Fibroblast of mammary gland (primary cell): ENCODE measurements around the gene FLNC.

Experiments
- DNase-seq: peaks from one replicate; pipeline ENCODE4 v3.0.0-alpha.2; 2010; ENCODE audit warnings: low read depth
- H3K4me3 ChIP-seq: 2 replicates; pipeline ENCODE4 v1.5.1; 2011; ENCODE audit warnings: low read depth, mild to moderate bottlenecking, low read length, moderate library complexity; ENCODE audit not compliant: control insufficient read depth
- CTCF ChIP-seq: conservative IDR thresholded peaks from 2 replicates; pipeline ENCODE4 v1.5.1; 2011; ENCODE audit warnings: low read depth, low read length, inconsistent platforms; ENCODE audit not compliant: control insufficient read depth, insufficient read depth

Gene FLNC

GRCh38 chr7:128829391-128830166 is 627 bp upstream of the FLNC start:
- peak; percentile 53 for DNase-seq
- peak overlapping the region; percentile 22 for H3K4me3 ChIP-seq
- TF ChIP-seq CTCF, result no peak

- peak; percentile 50 for DNase-seq
- H3K4me3 ChIP-seq, result peak overlapping the region; percentile 80
- TF ChIP-seq CTCF, result no peak
These were observed 1.2 kb downstream of the FLNC start for GRCh38 chr7:128831178-128831993.

GRCh38 chr7:128831994-128832879 is 2.0 kb downstream of the FLNC start:
- TF ChIP-seq CTCF, result no peak
- peak overlapping the region; percentile 80 for H3K4me3 ChIP-seq
- peak; percentile 51 for DNase-seq

GRCh38 chr7:128832880-128833147 is 2.6 kb downstream of the FLNC start:
- H3K4me3 ChIP-seq, result peak overlapping the region; percentile 80
- TF ChIP-seq CTCF, result no peak
- no peak for DNase-seq

GRCh38 chr7:128833148-128833945 is 3.1 kb downstream of the FLNC start:
- peak; percentile 92 for DNase-seq
- no peak for TF ChIP-seq CTCF

GRCh38 chr7:128833946-128834325 is 3.7 kb downstream of the FLNC start:
- peak; percentile 55 for DNase-seq
- peak overlapping the region; percentile 9 for H3K4me3 ChIP-seq
- TF ChIP-seq CTCF, result no peak

More at GRCh38 chr7:128833148-128833945, 3.1 kb downstream of the FLNC start:
- H3K4me3 ChIP-seq, result peak overlapping the region; percentile 80
